ENCODE data around the gene POLR2L. TPM values are rescaled to one million over a fixed set of nuclear protein-coding genes. Genes with fewer than 3 reads are reported as not detected.

POLR2L gene
- total and polyA plus RNA-seq, 2 of the 13 experiments (the other 11 are each of a cell fraction or from before 2014, with no cell fraction given), result 104 to 114 TPM

DNA sequence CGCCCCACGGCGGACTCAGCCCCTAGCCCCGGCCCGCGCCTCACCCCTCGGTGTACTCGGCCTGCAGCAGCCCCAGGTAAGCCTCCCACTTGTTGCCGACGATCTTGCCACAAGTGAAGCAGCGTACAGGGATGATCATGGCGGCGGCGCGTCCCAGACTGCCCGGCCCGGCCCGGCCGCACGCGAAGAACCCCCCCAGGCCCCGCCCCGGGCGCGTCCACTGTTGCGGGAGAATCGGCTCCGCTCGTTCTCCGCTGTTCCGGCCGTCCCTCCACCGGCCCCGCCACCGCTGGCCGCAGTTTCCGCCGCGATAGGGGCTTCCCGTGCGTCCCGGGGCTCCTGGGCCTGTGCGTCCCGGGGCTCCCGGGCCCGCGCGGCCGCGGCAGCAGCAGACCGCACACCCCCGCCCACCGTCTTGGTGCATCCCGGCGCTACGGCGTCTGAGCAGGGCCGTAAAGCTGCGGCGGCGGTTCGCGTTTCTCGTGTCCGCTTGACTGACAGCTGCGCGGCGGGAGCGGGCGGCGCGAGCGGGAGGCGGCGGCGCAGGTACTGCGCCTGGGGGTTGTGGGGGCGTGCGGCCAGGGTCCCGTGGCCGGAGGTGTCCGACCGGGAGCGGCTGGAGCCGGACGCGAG is at the start of gene POLR2L, which contains the start of gene TSPAN4 (continued):
- TF ChIP-seq, protein P1, sequence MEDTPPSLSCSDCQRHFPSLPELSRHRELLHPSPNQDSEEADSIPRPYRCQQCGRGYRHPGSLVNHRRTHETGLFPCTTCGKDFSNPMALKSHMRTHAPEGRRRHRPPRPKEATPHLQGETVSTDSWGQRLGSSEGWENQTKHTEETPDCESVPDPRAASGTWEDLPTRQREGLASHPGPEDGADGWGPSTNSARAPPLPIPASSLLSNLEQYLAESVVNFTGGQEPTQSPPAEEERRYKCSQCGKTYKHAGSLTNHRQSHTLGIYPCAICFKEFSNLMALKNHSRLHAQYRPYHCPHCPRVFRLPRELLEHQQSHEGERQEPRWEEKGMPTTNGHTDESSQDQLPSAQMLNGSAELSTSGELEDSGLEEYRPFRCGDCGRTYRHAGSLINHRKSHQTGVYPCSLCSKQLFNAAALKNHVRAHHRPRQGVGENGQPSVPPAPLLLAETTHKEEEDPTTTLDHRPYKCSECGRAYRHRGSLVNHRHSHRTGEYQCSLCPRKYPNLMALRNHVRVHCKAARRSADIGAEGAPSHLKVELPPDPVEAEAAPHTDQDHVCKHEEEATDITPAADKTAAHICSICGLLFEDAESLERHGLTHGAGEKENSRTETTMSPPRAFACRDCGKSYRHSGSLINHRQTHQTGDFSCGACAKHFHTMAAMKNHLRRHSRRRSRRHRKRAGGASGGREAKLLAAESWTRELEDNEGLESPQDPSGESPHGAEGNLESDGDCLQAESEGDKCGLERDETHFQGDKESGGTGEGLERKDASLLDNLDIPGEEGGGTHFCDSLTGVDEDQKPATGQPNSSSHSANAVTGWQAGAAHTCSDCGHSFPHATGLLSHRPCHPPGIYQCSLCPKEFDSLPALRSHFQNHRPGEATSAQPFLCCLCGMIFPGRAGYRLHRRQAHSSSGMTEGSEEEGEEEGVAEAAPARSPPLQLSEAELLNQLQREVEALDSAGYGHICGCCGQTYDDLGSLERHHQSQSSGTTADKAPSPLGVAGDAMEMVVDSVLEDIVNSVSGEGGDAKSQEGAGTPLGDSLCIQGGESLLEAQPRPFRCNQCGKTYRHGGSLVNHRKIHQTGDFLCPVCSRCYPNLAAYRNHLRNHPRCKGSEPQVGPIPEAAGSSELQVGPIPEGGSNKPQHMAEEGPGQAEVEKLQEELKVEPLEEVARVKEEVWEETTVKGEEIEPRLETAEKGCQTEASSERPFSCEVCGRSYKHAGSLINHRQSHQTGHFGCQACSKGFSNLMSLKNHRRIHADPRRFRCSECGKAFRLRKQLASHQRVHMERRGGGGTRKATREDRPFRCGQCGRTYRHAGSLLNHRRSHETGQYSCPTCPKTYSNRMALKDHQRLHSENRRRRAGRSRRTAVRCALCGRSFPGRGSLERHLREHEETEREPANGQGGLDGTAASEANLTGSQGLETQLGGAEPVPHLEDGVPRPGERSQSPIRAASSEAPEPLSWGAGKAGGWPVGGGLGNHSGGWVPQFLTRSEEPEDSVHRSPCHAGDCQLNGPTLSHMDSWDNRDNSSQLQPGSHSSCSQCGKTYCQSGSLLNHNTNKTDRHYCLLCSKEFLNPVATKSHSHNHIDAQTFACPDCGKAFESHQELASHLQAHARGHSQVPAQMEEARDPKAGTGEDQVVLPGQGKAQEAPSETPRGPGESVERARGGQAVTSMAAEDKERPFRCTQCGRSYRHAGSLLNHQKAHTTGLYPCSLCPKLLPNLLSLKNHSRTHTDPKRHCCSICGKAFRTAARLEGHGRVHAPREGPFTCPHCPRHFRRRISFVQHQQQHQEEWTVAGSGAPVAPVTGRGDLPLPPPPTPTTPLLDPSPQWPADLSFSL (CRISPR knock-in tag; IDR thresholded peaks at IDR 0.05), result no peak
- no peak for TF ChIP-seq ZSCAN29 (CRISPR knock-in tag; conservative IDR thresholded peaks at IDR 0.05)
- TF ChIP-seq SRSF4 (IDR thresholded peaks at IDR 0.05; ENCODE audit: low read depth, low read length, poor library complexity, severe bottlenecking), result peak; percentile 39
- no peak for TF ChIP-seq ZSCAN21 (CRISPR knock-in tag; IDR thresholded peaks at IDR 0.05; ENCODE audit: borderline replicate concordance)
- TF ChIP-seq, protein P2, sequence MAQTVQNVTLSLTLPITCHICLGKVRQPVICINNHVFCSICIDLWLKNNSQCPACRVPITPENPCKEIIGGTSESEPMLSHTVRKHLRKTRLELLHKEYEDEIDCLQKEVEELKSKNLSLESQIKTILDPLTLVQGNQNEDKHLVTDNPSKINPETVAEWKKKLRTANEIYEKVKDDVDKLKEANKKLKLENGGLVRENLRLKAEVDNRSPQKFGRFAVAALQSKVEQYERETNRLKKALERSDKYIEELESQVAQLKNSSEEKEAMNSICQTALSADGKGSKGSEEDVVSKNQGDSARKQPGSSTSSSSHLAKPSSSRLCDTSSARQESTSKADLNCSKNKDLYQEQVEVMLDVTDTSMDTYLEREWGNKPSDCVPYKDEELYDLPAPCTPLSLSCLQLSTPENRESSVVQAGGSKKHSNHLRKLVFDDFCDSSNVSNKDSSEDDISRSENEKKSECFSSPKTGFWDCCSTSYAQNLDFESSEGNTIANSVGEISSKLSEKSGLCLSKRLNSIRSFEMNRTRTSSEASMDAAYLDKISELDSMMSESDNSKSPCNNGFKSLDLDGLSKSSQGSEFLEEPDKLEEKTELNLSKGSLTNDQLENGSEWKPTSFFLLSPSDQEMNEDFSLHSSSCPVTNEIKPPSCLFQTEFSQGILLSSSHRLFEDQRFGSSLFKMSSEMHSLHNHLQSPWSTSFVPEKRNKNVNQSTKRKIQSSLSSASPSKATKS (CRISPR knock-in tag; IDR thresholded peaks at IDR 0.05), result no peak
- TF ChIP-seq FOXC1 (CRISPR knock-in tag; IDR thresholded peaks at IDR 0.05; ENCODE audit: borderline replicate concordance), result peak; percentile 77
- peak; percentile 54; the same call in 1 of the 2 replicates for TF ChIP-seq ZSCAN25 (CRISPR knock-in tag; IDR thresholded peaks at IDR 0.05)
- TF ChIP-seq, protein P3, sequence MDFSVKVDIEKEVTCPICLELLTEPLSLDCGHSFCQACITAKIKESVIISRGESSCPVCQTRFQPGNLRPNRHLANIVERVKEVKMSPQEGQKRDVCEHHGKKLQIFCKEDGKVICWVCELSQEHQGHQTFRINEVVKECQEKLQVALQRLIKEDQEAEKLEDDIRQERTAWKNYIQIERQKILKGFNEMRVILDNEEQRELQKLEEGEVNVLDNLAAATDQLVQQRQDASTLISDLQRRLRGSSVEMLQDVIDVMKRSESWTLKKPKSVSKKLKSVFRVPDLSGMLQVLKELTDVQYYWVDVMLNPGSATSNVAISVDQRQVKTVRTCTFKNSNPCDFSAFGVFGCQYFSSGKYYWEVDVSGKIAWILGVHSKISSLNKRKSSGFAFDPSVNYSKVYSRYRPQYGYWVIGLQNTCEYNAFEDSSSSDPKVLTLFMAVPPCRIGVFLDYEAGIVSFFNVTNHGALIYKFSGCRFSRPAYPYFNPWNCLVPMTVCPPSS (IDR thresholded peaks at IDR 0.05), result no peak
- TF ChIP-seq, protein P4, sequence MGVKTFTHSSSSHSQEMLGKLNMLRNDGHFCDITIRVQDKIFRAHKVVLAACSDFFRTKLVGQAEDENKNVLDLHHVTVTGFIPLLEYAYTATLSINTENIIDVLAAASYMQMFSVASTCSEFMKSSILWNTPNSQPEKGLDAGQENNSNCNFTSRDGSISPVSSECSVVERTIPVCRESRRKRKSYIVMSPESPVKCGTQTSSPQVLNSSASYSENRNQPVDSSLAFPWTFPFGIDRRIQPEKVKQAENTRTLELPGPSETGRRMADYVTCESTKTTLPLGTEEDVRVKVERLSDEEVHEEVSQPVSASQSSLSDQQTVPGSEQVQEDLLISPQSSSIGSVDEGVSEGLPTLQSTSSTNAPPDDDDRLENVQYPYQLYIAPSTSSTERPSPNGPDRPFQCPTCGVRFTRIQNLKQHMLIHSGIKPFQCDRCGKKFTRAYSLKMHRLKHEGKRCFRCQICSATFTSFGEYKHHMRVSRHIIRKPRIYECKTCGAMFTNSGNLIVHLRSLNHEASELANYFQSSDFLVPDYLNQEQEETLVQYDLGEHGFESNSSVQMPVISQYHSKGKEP (CRISPR knock-in tag; IDR thresholded peaks at IDR 0.05), result no peak
